UCSD-AML1 (cell line): ENCODE results near the gene NRG2.

ENCODE experiments used
- DNase-seq: peaks from one replicate; lab custom pipeline; 2025; ENCODE audit not compliant: unreplicated experiment; lab: John Stamatoyannopoulos, UW

The NRG2 gene

DNA sequence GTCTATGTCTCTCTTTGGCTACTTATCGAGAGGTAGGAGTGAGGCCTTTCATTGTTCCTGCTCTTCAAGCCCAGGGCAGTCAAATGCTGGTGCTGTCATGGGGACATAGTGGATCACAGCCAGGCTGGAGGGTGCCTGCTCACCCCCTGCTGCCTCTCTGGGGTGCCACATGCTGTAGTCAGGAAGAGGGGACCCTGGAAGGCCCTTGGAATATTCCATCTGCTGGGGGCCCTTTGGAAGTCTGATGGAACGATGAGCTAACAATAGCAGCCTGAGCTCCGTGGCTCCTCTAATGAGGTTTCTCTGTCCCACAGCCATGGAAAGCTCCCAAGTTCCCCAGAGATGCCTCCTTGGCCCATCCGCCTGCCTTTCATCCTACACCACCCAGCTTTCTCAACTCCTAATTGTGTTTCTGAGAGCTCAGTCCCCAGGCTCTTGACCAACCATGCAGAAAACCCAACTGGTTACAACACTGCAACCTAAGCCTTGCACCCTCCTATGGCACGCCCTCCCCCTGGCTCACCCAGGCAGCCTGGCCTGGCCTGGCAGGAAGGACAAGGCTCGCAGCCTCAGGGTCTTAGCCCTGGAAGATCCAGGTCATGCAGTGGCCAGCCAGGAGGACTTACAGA lies 91.7 kb downstream of the NRG2 start:
- no peak for DNase-seq

DNA sequence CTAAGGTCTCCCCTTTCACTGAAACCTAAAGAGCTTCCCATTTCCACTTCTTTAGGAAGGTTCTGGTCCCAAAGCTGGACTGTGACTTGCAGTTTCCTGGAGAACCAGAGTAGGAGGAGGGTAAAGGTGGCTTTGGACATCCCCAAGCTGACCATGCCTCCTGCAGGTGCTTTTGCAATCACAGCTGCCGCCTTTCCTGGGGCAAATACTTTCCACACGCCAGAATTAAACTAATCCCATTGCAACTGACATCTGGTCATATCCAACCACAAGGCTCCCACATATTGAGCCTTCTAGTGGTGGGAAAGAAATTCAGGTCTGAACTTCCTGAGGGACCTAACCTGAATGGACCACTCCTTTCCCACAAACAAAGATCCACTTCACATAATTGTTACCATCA lies 92.7 kb downstream of the NRG2 start:
- DNase-seq, result no peak

DNA sequence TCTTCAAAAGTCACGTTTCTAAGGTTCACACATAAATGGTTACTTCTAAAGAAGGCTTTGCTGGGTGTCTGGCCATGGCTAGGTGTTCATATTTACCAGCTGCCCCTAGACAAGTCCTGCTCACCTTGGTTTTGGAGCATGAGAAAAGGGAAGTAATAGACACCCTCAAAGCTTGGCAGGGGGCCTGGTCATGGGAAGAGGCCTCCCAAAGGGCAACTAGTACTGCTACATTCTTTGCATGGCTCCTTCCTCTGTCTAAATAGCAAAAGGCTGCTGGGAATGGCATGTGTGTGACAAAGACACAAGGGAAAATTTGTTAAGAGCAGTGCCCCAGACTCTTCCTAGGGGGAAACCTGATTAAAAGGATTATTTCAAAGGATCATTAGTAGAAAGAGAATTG lies 93.4 kb downstream of the NRG2 start:
- no peak for DNase-seq

DNA sequence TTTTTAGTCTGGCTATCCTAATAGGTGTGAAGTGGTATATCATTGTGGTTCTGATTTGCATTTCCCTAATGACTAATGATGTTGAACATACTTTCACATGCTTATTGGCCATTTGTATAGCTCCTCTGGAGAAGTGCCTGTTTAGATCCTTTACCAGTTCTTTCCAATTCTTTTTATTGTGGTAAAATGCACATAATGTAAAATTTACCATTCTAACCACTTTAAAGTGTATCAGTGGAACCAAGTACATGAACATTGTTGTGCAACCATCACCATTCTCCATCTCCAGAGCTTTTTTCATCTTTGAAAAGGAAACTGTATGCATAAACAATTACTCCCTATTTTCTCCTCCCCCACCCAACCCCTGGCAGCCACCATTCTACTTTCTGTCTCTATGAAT lies 95.4 kb downstream of the NRG2 start:
- no peak for DNase-seq

DNA sequence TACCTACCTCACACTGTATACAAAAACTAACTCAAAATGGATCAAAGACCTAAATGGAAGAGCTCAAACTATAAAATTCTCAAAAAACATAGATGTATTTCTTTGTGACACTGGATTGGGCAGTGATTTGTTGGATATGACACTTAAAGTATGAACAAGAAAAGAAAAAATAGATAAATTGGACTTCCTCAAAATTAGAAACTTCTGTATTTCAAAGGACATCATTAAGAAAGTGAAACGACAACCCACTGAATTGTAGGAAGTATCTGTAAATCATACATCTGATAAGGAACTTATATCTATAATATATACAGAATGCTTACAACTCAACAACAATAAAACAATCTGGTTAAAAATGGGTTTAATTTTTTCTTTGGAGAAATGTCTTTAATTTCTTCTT lies 96.7 kb downstream of the NRG2 start:
- DNase-seq, result no peak

DNA sequence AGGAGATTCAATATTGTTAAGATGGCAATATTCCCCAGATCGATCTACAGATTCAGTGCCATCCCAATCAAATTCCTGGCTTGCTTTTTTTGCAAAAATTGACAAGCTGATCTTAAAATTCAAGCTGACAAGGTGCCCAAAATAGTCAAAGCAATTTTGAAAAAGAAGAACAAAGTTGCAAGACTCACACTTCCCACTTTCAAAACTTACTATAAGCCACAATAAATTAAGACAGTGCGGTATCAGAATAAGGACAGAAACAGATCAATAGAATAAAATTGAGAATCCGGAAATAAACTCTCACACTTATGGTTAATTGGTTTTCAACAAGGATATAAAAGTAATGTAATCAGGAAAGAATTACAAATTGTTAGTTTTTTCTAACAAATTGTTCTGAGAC lies 97.1 kb downstream of the NRG2 start:
- no peak for DNase-seq

DNA sequence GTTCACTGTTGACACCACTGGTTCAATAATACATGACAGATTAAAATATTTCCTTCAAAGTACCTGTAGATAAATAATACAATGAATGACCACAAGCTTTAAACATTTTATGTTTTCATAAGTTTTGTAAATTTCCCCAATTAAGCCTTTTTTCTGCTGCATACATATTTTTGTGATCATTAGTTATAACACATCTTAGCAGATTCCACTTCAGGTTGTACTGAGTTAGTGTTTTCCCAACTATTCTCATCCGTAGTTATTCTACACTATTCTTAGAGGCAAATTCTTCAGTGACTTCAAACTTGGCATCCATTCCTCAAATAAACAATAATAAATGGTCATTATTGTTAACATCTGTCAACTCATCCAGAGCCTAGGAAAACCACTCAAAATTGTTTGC lies 100.9 kb downstream of the NRG2 start:
- no peak for DNase-seq

DNA sequence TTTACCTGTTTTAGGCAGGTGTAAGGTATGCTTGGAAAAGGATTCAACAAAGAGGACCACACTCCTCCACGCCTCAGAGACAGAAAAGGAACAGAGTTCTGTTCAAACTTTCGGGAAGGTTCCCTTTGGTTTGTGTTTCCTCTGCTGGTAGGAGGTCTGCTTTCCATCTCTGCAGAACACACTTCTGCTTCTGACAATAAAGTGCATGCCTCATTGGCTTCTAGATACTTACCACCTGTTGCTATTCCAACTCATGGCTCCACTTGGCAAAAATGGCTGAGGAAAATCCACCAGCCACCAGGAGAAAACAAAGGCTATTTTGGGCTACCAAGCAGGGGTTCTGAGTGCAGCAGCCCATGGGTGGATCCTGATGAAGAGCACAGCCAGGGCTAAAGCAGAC lies 112.7 kb downstream of the NRG2 start:
- DNase-seq, result no peak

DNA sequence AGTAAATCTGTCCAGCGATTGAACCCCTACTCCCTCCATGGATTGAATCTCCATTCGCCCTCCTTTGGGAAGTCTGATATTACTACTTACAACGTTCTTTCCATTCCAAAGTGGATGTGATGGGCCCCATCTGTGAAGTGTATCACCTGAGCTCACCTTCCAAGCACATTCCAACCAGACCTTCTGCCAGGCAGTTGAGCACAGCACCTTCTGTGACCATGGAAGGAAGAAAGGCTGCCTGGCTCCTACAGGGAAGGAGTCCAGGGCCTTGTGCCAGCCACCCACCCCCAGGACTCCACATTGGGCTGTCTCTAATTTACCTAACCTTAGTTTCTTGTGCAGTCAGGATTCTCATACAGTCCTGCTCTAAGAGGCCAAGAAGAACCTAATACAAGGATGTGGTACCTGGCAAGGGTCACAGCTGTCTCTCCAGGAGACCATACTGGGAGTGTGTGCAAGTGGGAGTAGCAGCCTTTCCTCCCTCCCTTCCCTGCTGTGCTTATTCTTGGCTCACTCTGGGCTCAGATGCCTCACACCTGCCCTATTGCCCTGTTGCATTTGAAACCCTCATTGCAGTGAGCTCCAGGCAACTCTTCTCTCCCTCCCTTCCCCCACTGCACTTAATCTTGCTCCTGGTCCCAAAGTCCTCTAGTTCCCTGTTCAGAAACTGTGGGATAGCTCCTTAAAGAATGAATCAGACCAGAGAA lies 116.1 kb downstream of the NRG2 start:
- DNase-seq, result no peak

DNA sequence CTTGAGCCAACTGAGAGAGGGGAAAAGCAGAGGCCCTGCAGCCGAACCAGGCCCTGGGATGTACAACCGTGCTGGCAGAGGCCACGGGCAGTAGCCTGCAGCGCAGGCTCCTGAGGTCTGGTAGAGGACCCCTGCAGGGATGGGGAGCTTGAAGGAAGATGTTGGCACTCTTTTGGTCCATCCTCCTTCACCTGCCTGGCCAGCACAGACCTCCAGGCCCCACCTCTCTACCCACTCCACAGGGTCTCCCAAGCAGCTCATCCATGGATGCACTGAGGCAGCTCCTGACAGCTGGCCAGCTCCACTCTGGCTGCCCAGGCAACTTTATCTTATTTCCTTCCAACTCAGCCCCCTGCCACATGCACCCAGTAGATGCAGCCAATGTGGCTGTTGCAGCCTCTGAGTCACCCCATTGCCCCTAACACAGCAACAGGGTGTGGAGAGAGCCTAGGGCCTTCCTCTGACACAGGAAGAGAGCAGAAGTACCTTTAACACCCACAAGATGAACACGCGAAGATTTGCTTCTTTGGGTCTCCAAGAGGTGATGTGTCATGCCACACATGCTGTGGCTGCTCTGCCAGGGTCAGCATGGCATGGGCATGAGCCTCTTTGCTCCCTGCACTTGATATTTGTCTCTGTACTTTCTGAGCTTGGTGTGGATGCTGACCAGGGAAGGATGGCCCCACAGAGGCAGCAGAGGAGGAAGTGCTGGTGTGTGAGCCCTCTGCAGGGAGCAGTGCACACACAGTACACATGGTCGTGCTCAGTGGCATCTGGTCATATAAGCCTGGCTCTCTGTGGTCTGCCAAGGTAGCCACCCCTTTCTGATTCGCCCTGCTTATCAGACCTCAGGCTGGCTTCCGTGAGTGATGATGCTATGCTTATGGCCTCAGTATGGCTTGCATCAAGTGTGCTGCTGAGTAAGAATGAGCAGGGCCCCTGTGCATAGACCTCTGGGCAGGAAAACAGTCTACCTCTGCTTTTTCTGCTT lies 117.2 kb downstream of the NRG2 start:
- no peak for DNase-seq

DNA sequence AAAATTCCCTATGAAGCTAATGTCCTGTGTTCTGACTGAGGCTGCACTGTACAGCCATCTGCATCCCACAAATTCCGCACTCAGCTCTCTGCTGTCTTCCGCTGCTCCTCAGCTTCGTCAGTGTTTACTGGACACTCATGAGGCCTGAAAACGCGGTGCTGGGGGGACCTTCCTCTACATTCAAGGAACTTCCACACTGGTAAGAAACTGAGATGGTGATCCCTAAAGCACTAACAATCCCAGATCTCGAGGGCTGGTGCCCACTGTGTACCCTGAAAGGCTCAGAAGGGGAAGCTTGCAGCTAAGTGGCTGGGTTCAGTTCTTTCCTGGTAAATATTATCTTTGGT lies 117.9 kb downstream of the NRG2 start:
- no peak for DNase-seq

DNA sequence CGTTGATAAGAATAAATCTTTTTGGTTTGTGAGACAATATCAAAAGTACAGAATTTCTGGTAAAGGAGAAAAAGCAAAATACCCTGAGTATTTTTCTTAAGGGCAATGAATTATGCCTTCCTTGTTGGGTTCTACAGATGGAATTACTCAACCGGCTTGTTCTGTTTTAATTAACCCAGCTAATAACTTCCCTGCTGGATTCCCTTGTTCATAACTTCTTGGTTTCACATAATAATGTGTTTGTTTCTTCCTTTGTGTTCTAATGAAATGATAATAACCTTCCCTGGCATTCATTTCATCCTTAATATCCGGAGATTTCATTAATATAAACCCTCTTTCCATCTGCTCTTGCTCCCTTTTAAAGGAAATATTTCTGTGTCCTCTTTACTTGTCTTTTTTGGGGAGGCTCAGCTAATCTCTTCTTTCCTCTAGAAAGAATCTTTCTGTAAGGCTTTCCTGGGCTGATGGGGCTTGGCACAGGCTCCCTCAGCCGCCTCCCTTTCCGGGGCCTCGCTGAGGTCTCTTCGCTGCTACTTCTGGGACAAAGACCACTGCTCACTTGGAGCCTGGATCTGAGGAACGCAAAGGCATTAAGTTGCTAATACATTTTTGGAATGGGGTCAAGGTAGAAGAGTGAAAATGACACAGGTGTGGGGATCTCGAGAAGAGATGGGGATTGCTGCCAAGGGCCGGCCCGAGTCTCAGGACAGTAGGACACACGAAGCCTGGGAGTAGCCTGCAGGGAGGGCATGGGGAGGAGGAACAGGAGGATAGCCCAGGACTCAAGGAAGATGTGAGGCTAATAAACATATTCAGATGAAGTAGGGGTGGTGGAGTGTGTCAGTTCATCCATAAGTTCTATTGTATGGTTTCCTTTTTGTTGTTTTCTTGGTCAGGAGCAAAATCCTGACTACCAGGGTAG lies 118.5 kb downstream of the NRG2 start:
- no peak for DNase-seq

DNA sequence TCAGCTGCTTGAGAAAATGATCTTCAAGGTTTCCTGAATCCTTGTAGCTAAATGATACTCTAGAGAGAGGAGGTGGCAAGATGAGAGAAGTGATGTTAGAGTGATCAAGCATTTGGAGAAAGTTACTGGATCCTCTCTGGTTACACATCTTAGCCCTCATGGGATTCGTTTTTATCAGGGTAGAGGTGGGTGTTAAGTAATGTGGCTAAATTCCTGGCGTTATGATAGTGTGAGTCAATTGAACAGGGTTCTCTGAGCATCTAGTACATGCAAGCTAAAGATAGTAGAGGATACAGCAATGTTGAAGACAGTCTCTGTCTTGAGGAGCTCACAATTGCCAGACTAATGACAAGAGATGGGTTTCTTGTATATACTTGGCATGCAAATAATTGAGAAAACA lies 123.8 kb downstream of the NRG2 start:
- DNase-seq, result no peak

DNA sequence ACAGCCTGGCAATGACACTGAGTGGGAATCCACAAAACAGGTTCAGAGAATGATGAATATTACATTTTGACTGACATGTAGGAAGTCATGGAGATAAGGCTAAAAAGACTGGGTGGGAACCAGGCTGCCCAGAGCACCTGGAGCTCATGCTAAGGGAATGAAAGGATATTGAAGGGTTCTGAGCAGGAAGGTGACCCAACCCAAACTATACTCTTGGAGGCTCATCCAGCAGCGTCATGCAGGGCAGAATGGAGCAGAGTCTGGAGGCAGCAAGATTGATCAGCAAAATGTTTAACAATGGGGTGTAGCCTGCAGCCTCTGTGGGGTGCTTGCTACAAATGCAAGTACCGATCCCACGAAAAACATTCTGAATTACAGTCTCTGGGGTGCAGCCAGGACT lies 127.3 kb downstream of the NRG2 start:
- DNase-seq, result no peak

DNA sequence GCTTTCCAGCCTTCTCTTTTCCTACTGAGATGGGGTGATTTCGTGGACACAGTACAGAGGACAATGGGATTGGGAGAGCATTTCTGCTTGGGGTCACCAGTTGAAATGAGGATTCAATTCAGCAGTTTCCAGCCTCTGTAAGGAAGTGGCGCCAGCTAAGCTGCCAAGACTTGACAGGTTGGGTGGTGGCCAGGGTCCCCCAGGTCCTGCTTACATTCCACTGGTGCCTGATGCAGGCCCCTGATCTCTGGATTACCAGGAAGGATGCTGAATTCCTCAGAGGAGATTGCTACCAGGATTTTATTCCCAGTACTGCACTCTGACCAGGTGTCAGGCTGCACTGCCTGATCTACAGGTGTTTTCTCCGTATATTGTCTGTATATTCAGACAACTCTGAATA lies 127.8 kb downstream of the NRG2 start:
- DNase-seq, result no peak

DNA sequence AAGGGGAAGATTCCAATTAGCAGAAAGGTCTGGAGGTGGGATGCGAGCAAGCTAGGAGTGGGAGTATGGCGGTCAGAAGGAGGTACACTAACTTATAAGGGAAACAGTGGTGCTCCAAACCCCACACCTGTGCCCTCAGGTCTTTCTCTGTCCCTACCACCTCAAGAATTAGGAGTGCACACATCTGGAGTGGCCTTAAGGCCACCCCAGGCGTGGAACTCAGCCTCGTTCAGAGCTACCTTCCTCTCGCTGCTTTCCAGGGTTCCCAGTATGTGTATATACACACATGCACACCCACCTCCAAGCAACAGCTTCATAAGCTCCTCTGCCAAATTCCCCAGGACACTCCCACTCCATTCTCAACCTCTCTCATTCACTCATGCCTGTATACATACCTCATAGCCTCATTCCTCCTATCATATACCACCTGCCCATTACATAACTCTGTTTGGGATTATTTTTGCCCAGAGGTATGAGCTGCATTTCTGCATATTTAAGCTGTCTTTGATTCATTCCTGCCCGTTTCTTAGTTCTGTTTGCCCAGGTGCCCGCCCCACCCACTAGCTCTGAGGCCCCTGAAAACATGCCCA lies 128.8 kb downstream of the NRG2 start:
- DNase-seq, result no peak

DNA sequence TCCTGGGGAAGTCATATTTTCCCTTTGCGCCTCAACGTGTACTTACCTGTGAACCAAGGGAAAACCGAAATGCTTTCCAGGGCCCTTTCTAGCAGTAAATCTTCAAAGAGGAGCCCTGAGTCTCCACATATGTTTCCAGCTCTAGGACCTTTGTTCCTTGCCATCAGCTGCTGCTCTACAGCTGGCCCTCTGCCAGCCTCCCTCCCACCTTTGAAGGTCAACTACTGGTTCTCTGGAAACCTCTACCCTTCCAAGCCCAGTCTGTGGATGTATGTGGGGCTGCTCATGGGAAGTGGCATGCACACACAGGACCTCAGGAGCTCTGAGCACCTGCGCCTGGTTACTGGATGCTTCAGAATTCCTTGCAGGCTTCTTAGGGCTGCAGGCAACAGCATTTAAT lies 130.3 kb downstream of the NRG2 start:
- no peak for DNase-seq

DNA sequence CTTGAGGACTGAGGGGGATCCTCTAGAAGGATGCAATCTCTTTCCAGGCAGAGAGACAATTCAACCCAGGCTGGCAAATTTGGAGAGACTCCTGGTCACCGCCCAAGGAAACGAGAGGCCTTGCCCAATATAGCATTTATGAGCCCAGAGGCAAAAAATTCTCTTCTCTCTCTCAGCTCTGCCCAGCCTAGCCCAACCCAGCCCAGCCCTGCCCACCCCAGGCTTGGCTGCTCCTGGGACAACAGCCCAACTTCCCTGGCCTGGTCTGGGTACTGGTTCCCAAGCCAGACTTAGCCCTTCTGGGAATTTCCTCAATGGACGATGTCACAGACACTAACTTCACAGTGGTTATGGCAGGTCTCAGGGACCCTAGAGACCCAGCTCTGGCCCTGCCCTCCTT lies 130.9 kb downstream of the NRG2 start:
- DNase-seq, result no peak

DNA sequence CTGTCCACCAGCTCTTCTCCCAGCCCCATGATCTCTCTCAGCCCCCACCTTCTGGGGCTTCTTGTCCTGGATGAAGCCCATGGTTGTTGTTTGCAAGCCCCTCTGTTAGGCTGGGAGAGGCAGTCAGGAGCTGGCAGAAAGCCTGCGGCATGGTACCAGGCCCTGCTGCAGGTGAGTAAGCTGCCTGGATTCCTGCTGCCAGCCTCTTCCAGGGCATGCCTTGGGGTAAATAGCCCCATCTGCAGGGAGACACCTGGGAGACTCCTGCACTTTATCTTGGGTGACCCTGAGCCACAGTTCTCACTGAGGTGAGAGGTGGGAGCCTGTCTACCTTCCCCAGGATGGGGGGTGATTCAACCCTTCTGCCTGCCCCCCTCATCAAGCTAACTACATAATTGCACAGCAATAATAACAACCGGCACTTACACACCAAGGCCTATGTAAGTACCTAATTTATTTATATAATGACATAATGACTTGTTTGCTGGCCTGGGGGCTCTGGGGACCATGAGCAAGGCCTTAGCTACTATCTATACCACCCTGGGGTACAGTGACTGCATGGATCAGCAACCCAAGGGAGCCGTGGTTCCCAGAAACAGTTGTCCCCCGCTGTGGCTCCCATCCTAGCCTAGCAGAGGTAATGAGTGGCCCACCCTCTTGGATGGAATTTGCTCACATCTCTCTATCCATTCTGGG lies 131.5 kb downstream of the NRG2 start:
- DNase-seq, result no peak

DNA sequence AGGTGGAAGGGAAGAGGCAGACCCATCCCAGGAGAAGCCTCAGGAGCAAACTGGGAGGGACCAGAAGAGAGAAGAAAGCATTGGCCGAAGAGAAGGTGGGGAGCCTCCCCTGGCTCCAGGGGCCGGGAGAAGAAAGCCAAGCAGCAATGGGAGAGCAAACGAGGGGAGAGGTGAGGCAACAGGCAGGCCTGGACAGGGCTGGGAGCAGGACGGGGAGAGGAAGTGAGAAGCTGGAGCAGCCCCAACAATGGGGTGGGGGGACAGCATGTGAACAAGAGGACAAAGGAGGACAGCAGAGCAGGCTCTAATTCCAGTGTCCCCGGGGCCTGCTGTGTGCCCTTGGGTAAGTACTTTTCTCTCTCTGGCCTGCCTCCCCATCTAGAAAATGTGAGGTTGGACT lies 132.2 kb downstream of the NRG2 start:
- DNase-seq, result no peak
